NCI-H1048 (cell line): ENCODE measurements around the gene JAGN1.
"Not testable (repeated sequence)": the region's sequence is repeated elsewhere in the genome, so short reads cannot be mapped to it uniquely, and the experiment has no call there.

Experiments used
- DNase-seq: peaks from one replicate; lab custom pipeline; 2025; lab: John Stamatoyannopoulos, UW

JAGN1 gene

GRCh38 chr3:9898467-9899241, 8.2 kb downstream of the JAGN1 start:
- DNase-seq: no peak

DNA sequence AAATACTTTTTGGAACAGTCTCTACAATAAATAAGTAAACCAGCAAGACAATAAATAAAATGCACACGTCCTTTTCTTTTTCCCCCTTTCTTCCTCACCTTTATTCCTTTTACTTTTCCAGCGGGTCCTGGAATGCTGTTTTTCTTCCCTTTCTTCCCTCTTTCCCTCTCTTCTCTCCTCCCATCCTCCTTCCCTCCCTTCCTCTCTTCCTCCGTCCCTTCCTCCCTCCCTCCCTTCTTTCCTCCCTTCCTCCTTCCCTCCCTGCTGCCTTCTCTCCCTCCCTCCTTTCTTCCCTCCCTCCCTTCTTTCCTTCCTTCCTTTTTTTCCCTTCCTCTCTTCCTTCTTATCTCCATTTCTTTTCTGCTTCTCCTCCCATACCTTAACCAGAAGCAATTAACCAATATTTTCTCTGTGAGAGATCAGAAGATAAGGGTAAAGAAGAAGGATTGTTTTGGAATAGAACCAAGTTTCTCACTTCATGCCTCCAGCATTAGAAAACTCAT, 8.9 kb downstream of the JAGN1 start:
- DNase-seq: no peak

DNA sequence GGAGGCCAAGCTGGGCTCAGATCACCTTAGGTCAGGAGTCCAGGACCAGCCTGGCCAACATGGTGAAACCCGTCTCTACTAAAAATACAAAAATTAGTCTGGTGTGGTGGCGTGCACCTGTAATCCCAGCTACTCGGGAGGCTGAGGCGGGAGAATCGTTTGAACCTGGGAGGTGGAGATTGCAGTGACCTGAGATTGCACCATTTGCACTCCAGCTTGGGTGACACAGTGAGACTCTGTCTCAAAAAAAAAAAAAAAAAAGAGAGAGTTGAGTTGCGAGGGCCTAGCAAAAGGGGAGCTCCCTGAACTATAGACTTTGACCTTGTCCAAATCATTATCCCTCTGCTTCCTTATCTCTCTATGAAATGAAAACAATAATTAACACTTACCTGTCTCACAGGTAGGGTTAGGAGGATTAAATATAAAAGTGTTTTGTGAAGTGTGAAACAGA, 10.6 kb downstream of the JAGN1 start:
- DNase-seq: not testable (repeated sequence)

GRCh38 chr3:9901967-9902366, 11.6 kb downstream of the JAGN1 start:
- no peak for DNase-seq

GRCh38 chr3:9902372-9903237, 12.2 kb downstream of the JAGN1 start, which contains the start of gene IL17RE:
IL17RE (plus strand) TSS chr3:9902848; CDS start chr3:9902933, 85 bp downstream.
- no peak for DNase-seq

DNA sequence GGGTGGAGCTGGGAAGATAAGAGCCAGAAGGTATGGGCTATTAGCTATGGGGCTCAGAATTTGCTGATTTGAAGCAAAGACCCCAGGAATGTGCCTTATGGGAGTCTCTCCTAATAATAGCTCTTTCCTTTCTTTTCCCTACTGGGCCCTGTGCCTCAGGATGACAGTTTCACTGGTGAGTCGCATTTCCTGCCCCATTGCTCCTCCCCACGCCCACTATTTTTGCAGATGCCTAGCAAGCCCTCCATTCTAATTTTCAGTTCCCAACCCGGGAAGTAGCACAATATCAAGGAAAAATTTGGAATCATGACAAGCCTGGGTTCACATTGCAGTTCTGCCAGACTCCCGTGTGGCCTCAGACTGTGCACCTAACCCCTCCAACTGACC, 12.8 kb downstream of the JAGN1 start:
- no peak for DNase-seq

DNA sequence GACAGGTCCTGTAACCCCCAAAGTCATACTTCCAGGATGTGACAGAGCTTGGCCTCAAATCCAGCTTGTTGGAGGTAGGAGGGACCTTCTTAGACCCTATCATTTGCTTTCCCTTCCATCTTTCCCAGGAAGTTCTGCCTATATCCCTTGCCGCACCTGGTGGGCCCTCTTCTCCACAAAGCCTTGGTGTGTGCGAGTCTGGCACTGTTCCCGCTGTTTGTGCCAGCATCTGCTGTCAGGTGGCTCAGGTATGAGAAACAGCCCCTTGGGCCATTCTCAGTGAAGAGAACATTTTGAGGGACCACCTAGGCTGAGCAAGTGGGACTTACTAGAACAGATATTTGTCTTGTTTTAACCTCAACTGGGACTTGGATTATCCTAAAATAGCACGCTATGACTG, 13.5 kb downstream of the JAGN1 start:
- DNase-seq: no peak

DNA sequence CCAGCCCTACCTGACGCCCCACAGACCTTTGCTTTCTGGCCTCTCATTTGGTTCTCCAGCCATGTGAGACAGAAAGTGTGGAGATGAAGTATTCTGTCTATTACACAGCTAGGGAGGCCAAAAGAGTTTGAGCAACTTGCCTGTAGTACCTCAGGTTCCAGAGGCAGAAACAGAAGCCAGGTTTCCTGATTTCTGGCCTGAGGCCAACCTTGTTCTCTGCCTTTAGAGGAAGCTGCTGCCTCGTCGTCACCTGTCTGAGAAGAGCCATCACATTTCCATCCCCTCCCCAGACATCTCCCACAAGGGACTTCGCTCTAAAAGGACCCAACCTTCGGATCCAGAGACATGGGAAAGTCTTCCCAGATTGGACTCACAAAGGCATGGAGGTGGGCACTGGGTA, 16.1 kb downstream of the JAGN1 start:
- DNase-seq: no peak

- DNase-seq: no peak
Measured at GRCh38 chr3:9908286-9908685, 17.9 kb downstream of the JAGN1 start.

GRCh38 chr3:9909221-9910013, 19.0 kb downstream of the JAGN1 start:
- DNase-seq: no peak

- no peak for DNase-seq
Measured at GRCh38 chr3:9911863-9912262, 21.5 kb downstream of the JAGN1 start.

- DNase-seq: no peak
Measured at GRCh38 chr3:9912294-9912935, 22.0 kb downstream of the JAGN1 start.

DNA sequence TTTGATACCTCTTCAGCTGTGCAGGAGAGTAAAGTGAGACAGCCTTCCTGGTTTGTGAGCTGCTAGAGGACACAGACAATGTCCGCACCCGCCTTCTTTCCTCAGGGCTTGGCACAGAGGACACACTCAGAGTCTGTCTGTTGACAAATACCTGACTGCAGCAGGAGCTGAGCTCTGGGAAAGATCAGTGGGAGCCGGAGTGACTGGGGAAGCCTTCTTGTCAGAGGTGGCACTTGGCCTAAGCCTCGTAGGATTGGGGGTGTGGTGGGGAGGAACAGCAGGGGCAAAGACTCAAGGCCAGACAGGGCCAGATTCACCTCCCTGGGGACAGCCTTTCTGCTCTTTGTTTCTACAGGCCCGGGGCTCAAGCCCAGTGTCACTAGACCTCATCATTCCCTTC, 23.2 kb downstream of the JAGN1 start:
- no peak for DNase-seq

DNA sequence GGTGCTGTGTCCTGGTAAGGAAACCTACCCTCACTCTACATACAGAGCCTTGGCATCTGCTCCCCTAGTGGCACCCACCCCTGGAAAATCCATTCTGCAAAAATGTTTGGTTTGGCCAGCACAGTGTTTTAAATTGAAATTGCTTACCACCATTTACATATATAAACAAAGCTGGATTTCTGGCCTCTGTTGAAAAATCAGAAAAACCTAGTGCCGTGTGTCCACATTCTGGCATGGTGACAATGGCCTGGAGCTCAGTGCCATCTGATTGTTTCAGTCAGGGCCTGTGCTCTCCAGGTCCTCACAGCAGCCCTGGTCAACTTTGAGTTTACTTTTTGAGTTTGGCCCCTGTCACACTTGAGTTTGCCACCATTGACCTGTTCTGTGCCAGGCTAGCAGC, 23.6 kb downstream of the JAGN1 start:
- DNase-seq: no peak

GRCh38 chr3:9914559-9915253, 24.3 kb downstream of the JAGN1 start:
- peak; percentile 3 for DNase-seq

GRCh38 chr3:9915254-9916141, 25.1 kb downstream of the JAGN1 start:
- no peak for DNase-seq

DNA sequence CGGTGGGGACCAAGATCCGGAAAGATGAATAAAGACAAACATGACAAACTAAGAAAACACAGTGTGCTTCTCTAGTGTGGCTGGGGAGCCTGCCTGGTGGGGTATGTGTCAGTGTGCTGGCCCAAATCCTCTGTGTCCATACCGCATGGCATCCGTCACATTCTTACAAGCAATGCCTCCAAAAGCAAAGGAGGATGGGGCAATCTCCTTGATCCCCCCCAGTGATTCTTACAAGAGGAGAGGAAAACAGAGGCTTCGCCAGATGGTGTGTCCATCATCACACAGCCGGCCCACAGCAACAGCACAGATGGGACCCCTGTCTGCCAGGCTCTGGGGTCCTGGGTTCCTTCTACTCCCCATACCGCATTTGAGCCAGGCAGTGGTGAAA, 25.9 kb downstream of the JAGN1 start:
- DNase-seq: no peak

- peak; percentile 36 for DNase-seq
Measured at GRCh38 chr3:9916734-9917680, 26.6 kb downstream of the JAGN1 start, which contains the start of gene IL17RC. IL17RC (plus strand) TSS chr3:9917098; CDS start chr3:9917316, 218 bp downstream.

- DNase-seq: no peak
Measured at GRCh38 chr3:9917820-9918219, 27.4 kb downstream of the JAGN1 start.
